NCI-H1092 (cell line): ENCODE results near the gene SEBOX.
A peak's percentile ranks its signal among the peaks of the same experiment; 100 is the strongest.

ENCODE experiments used
- DNase-seq: peaks from one replicate; lab custom pipeline; 2025; lab: John Stamatoyannopoulos, UW

The SEBOX gene

DNA sequence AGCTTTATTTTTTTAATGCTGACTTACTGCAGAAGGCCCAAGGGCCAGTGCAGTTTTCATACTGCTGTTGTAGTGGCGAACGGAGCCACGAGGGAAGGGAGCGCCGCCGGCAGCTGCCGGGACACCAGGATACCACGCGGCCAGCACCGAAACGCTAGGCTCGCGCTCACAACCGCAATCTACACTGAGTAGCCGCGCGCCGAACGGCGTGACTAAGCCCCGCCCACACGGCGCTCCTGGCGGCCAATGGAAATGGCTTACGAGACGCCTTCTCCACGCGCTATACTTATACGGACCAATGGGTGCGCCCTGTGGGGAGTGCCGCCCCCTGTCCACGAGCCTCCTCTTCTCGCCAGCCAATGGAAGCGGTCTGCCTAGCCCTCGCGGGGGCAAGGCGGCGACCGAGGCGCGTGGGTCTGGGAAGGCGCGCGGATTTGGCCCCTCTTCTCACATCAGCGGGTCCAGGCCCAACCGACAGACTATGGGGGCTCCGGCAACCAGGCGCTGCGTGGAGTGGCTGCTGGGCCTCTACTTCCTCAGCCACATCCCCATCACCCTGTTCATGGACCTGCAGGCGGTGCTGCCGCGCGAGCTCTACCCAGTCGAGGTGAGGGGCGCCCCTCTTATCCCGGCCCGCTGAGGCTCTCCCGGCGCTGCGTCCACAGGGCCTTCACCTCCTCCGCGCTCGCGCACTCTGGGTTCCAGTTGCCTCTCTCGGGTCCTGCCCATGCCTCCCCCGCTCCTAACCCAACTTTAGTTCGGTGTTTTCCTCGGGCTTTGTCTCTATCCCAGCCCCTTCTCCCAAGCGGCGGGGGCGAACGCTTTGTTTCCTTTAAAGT lies 46.0 kb downstream of the SEBOX start, which contains the start of gene TMEM97:
TMEM97 (plus strand) TSS at position 442 of the 839 bp plus-strand sequence; CDS start at position 482, 40 bp downstream.
- DNase-seq = peak; percentile 99

DNA sequence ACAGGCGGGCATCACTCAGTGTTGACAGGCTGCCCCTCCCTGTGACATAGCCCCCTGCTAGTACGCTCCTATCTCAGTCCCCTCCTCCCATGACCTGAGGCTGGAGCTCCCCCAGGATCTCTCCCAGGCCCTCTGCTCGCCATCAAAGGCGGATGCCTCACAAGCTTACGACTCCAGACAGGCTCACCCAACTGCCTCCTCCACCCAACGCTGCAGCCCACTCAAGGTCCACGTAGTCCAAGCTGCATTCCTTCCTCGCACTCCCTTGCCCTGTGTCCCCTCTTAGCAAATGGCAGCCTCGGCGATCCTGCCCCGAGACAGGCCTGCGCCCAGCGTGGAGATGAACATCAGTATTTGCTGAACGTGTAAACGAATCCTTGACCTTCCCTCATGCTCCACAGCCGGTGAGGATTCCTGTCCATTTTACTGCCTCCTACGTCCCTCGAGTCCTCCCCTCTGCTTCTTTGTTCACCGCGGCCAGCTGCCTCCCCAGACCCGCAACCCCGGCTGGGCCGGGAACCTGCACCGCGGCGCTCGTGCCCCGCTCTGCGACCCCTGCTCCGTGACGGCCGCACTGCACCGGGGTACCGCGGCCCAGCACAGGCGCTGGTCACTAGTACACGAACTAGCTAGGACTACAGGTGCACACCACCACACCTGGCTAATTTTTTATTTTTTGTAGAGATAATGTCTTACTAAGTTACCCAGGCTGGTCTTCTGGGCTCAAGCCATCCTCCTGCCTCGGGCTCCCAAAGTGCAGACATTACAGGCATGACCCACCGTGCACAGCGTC lies 46.8 kb downstream of the SEBOX start:
- no peak for DNase-seq

DNA sequence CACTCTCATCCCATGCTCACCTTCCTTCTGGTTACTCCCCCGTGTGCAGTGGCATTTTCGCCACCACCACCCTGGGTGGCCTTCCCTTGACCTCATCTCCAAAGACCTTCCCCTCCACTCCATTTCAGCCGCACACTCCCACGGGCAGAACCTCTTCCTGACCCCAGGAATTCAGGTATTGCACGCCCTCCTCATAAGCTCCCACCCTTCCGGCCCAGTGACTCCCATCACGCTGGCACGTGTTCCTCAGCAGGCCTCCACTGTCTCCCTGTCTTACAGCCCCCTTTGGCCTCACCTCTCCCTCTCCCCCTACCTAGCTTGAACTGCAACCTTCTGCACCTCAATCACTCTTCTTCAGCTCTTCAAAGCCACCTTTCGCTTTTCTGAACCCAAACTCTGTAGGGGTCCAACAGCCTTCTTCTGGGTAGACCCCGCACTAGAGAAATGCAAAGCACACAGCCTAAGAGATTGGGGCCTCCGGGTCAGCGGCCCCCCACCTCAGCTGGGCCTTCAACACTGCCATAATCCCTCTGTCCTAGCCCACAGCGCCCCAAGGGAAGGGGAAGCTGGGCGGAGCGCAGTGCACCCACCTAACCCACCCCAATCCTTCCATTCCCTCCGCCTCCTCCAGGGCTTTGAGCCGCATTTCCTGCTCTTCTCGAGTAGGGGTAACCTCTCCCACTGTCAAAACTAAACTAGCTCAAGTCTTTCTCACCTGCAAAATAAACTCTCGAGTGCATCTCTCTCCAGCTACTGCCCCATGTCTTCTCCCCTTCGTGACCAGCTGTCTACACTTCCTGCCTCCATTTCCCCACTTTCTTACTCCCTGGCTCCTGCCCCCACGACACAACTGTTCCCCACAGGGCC lies 47.7 kb downstream of the SEBOX start:
- DNase-seq = no peak

DNA sequence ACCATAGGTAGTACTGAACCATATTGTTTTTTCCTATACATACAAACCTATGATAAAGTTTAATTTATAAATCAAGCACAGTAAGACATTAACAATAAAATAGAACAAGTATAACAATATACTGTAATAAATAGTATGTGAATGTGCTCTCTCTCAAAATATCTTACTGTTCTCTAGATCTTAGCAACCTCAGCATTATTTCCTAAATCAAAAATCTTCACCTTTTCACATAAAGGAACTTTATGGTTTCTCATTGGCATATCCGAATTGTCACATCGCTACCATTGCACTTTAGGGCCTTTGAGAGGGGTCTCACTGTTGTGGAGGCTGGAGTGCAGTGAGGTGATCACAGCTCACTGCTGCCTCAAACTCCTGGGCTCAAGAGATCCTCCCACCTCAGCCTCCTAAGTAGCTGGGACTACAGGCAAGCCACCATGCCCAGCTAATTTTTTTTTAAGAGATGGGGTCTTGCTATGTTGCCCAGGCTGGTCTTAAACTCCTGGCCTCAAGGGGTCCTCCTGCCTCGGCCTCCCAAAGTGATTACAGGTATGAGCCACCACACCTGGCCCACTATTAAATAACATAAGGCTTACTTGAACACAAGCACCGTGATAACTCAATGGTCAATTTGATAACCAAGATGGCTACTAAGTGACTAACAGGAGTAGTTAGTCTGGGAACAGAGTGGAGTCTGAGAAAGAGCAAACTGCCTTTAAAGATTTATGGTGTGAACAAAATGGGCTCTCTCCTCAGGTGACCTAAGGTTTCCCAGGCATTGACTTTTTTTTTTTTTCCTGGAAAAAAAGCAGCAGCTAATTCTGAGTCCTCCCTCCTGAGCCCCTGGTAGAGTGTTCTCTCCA lies 48.9 kb downstream of the SEBOX start:
- no peak for DNase-seq

DNA sequence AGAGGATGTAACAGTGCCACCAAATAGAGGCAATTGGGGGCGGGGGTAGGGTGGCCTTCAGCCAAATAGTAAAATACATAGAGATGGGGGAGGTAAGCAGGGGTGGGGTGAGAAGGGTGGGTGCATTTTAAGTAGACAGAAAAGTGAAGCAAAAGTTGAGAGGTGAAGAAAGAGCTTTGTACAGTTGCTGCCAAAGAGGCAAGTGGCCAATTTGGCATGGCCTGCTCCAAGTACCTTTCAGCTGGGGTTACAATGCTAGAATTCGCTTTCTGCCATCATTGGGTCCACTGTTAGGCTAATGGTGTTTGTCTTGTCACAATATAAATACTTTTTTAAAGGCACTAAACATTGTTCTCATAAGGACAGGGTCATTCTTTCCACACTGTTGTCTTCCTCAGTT lies 51.2 kb downstream of the SEBOX start:
- no peak for DNase-seq
